ENCODE results near the gene CNOT9. TPM values are rescaled to one million over a fixed set of nuclear protein-coding genes. Genes with fewer than 3 reads are reported as not detected.

Gene CNOT9
- total RNA-seq, 2 donors from 2014 or later, result 32.7 to 39.1 TPM

DNA sequence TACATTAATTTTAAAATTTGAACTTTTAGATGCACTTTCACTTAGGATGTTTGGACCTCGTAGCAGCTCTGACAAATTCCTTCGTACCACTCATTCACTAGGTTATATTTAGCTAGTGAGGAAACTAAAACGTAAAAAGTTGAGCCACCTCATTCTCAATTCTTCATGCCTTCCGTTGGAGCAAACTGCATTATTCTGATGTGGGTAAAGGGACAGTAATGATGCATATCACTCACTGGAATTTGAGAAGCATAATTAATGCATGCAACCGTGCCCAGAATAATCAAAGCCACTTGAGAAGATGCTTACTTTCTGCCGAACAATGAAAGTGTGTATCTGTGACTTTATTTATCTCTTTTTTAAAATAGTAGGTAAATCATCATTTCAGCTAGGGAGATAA lies 2.2 kb downstream of the CNOT9 start:
- intact Hi-C loops (cut with DNase I, micrococcal nuclease), result no loop called here
- ATAC-seq (no peak), DNase-seq (no peak)

GRCh38 chr2:218576854-218577253 lies 8.2 kb downstream of the CNOT9 start:
- DNase-seq (no peak), ATAC-seq (no peak)
- intact Hi-C loops (cut with DNase I, micrococcal nuclease), result no loop called here

DNA sequence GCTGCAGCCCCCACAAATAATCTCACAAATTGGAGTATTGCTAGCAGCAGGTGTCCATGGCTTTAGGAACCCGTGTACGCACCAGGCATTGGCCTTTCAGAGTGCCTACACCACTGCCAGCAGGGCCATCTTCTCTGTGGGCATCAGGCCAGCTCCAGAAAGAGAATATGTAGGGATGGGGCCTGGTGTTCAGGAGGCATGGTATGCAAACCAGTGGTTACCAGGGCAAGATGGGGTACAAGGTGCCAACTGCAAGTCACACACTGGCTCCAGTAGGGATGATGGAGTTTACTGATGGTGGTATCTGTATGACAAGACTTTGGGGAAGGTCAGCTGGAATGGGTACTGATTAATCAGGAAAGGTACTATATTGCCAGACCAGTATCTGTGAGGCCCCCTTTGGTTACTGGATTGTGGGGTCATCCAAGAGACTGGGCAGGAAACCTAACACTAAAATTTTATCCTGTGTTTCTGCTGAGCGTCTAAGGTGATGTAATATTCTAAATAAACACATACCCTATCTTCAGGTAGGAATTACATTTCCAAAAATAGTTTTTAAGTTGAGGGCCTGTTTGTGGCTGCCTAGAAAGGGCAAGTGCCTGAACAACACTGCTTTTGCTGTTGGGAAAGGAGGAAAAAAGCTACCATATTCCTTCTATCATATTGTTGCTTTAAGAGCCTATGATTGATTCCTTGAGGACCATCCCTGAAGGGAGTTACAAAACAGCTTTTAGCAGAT lies 9.0 kb downstream of the CNOT9 start:
- intact Hi-C loops (cut with DNase I, micrococcal nuclease), result no loop called here
- DNase-seq (no peak), ATAC-seq (no peak)

- no peak for DNase-seq
Observed at GRCh38 chr2:218578272-218578877, 9.7 kb downstream of the CNOT9 start.

GRCh38 chr2:218582076-218582475 lies 13.4 kb downstream of the CNOT9 start:
- no peak for ATAC-seq
- intact Hi-C loops (cut with DNase I, micrococcal nuclease), result no loop called here
- DNase-seq, result no peak

More at GRCh38 chr2:218578272-218578877, 9.7 kb downstream of the CNOT9 start:
- no peak for ATAC-seq
- intact Hi-C loops (cut with DNase I, micrococcal nuclease), result no loop called here

GRCh38 chr2:218583983-218584850 lies 15.6 kb downstream of the CNOT9 start:
- intact Hi-C loops (cut with DNase I, micrococcal nuclease), result no loop called here
- ATAC-seq (no peak), DNase-seq (no peak)

DNA sequence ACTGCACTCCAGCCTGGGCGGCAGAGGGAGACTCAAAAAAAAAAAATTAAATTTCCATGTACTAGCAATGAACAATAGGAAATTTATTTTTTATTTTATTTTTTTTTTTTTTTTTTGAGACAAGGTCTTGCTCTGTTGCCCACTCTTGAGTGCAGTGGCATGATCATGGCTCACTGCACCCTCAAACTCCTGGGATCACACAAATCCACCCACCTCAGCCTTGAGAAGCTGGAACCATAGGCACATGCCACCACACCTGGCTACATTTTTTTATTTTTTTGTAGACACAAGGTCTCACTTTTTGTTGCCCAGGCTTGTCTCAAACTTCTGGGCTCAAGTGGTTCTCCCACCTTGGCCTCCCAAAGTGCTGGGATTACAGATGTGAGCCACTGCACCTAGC lies 16.9 kb downstream of the CNOT9 start:
- no peak for ATAC-seq
- intact Hi-C loops (cut with DNase I, micrococcal nuclease), result no loop called here
- no peak for DNase-seq

GRCh38 chr2:218605432-218605831 lies 36.8 kb downstream of the CNOT9 start:
- intact Hi-C loops (cut with DNase I, micrococcal nuclease), result no loop called here
- no peak for DNase-seq
- ATAC-seq, result no peak

- DNase-seq, result peak; percentile 13 to 62
- intact Hi-C loops (cut with DNase I, micrococcal nuclease), result no loop called here
- peak; percentile 65 for ATAC-seq
Observed at GRCh38 chr2:218607436-218608115, 38.9 kb downstream of the CNOT9 start, which contains the start of gene PLCD4. Gene PLCD4, plus strand, starts transcription at chr2:218607899. Its CDS starts 7,841 bp downstream, at chr2:218615740.

GRCh38 chr2:218615868-218616315 lies 47.3 kb downstream of the CNOT9 start:
- DNase-seq (peak; percentile 60 to 63), ATAC-seq (peak; percentile 100)
- intact Hi-C loops (cut with DNase I, micrococcal nuclease), result no loop called here

DNA sequence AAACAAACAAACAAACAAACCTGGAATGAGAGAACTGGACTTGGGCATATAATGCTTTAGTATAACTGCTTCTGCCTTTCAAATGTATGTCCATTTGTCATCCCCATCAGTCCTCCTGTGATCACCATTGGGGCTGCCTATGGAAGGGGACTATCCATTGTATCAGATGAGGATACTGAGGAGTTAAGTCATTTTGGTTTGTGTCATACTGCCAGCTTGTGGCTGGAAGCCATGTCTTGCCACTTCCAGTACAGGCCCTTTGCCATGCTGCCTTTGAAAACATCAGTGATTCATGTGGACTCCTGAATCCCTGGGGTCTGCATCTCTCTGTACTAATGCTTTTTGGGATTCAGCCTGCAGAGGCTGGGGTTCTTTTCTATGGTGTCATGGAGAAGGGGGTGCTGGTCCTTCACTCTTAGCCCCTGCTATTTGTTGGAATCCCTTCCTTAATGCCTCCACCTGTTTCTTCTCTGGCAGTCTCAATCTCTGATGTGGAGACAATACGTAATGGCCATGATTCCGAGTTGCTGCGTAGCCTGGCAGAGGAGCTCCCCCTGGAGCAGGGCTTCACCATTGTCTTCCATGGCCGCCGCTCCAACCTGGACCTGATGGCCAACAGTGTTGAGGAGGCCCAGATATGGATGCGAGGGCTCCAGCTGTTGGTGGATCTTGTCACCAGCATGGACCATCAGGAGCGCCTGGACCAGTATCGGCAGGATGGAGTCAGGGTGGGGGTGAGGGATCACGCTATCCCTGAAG lies 49.6 kb downstream of the CNOT9 start:
- ATAC-seq (no peak), DNase-seq (no peak)
- intact Hi-C loops (cut with DNase I, micrococcal nuclease), result no loop called here

GRCh38 chr2:218621007-218621406 lies 52.4 kb downstream of the CNOT9 start:
- intact Hi-C loops (cut with DNase I, micrococcal nuclease), result no loop called here

DNA sequence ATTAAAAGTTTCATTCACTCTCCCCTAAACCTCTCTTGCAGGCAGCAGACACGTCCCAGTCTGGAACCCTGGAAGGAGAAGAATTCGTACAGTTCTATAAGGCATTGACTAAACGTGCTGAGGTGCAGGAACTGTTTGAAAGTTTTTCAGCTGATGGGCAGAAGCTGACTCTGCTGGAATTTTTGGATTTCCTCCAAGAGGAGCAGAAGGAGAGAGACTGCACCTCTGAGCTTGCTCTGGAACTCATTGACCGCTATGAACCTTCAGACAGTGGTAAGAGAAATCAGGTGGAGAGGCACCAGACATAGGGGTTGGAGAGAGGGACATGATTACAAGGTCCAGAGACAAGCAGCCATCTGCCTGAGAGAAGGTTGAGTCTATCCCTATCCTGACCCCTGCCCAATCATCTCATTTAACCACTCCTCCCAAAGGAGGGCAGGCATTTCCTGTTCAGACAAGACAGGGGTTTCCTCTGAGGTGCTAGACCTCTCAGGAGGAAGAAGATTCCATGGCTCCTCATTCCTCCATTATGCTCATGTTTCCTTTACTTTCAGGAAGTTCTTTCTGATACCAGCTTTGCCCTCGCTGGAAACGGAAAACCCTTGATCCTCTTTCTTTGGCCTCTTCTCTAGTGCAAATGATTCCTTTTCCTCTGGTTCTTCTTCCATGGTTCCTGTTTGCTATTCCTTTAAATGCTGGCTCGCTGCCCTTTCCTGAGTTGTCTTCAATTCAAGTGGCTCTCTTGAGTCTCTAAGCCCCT lies 54.1 kb downstream of the CNOT9 start:
- DNase-seq (no peak), ATAC-seq (no peak)

More at GRCh38 chr2:218621007-218621406, 52.4 kb downstream of the CNOT9 start:
- no peak for DNase-seq
- no peak for ATAC-seq

DNA sequence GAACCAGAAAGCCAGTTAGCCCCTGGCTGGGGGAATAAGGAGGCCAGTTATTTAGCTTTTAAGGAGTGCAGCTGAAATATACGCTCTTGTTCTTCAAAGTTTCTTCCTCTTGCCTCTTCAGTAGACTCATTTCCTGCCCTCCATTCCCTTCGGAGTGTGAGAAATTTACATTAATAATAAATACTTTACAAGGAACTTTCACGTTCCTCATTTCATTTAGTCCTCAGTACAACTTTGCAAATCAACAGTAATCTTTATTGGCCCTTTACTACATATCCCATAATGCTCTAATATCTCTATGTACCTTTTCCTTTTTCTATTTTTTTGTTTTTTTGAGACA lies 54.7 kb downstream of the CNOT9 start:
- no peak for ATAC-seq
- no peak for DNase-seq
- intact Hi-C loops (cut with DNase I, micrococcal nuclease), result no loop called here

More for the DNA sequence above, 54.1 kb downstream of the CNOT9 start:
- intact Hi-C loops (cut with DNase I, micrococcal nuclease), result no loop called here

- no peak for ATAC-seq
- intact Hi-C loops (cut with DNase I, micrococcal nuclease), result no loop called here
Observed at GRCh38 chr2:218626369-218626768, 57.7 kb downstream of the CNOT9 start.

GRCh38 chr2:218627939-218628338 lies 59.3 kb downstream of the CNOT9 start:
- no peak for ATAC-seq
- intact Hi-C loops (cut with DNase I, micrococcal nuclease), result no loop called here

More at GRCh38 chr2:218626369-218626768, 57.7 kb downstream of the CNOT9 start:
- no peak for DNase-seq

GRCh38 chr2:218631837-218632236 lies 63.2 kb downstream of the CNOT9 start:
- intact Hi-C loops (cut with DNase I, micrococcal nuclease), result no loop called here
- DNase-seq (no peak), ATAC-seq (no peak)

More at GRCh38 chr2:218627939-218628338, 59.3 kb downstream of the CNOT9 start:
- DNase-seq, result no peak

- intact Hi-C loops (cut with DNase I, micrococcal nuclease), result no loop called here
- DNase-seq (no peak), ATAC-seq (no peak)
Observed at GRCh38 chr2:218635719-218636118, 67.1 kb downstream of the CNOT9 start.

Measured in left colon (tissue), 2 donors.